Measurements from ENCODE around the gene PGD. TPM values are rescaled to one million over a fixed set of nuclear protein-coding genes. Genes with fewer than 3 reads are reported as not detected.

Gene PGD
- total RNA-seq, 1 experiment from 2014 or later = 291 TPM

GRCh38 chr1:10368194-10368593 is 30.7 kb upstream of the PGD start:
- Histone ChIP-seq H3K79me2 (ENCODE audit: insufficient read depth, low read length) (no peaks in the 10 kb centered on the region), H2BK120ac (ENCODE audit: low read depth, low read length, poor library complexity, severe bottlenecking) (no peak overlapping the region), H3K27ac (ENCODE audit: insufficient read length, low read depth, low read length) (no peak overlapping the region), H2BK12ac (ENCODE audit: insufficient read length, low read depth, low read length) (no peak overlapping the region), H3K9me3 (ENCODE audit: control insufficient read depth, low read depth, low read length) (no peaks in the 10 kb centered on the region), H3K4ac (ENCODE audit: low read depth, low read length) (no peak overlapping the region), H3K23me2 (ENCODE audit: insufficient read length, low read depth, low read length, poor library complexity, severe bottlenecking) (no peaks in the 10 kb centered on the region), H3K4me1 (ENCODE audit: insufficient read depth, low read length) (no peaks in the 10 kb centered on the region), H2BK20ac (ENCODE audit: low read depth, low read length, poor library complexity, severe bottlenecking) (no peak overlapping the region), H4K20me1 (ENCODE audit: control insufficient read depth, insufficient read depth, insufficient read length) (no peaks in the 10 kb centered on the region), H2AK5ac (ENCODE audit: insufficient read length, low read length) (no peak overlapping the region), H3K27me3 (ENCODE audit: insufficient read depth, low read length) (no peaks in the 10 kb centered on the region), H3K23ac (ENCODE audit: insufficient read length, low read depth, low read length) (no peak overlapping the region), H4K8ac (replicated peaks; ENCODE audit: insufficient read length, low read depth, low read length) (no peak overlapping the region), H3K14ac (ENCODE audit: insufficient read depth, low read length) (no peak overlapping the region), H3K79me1 (ENCODE audit: insufficient read depth, low read depth, low read length, poor library complexity, severe bottlenecking) (no peaks in the 10 kb centered on the region), H3K4me2 (ENCODE audit: insufficient read depth, insufficient read length, low read length) (no peak overlapping the region), H3T11ph (ENCODE audit: low read length) (no peak overlapping the region), H3K9ac (ENCODE audit: extremely low read depth, insufficient read length, low read length) (no peak overlapping the region), H3K18ac (ENCODE audit: insufficient read length, low read depth, low read length) (no peak overlapping the region), H2AFZ (ENCODE audit: low read length) (no peak overlapping the region), H2BK5ac (ENCODE audit: insufficient read length, low read length) (no peak overlapping the region), H4K91ac (ENCODE audit: insufficient read length, low read depth, low read length) (no peak overlapping the region), H4K5ac (ENCODE audit: insufficient read length, low read depth, low read length) (no peak overlapping the region), H3K56ac (ENCODE audit: insufficient read length, low read depth, low read length) (no peak overlapping the region), H2BK15ac (ENCODE audit: low read depth, low read length) (no peak overlapping the region; the same call in 1 of the 2 replicates)
- peak overlapping the region in 1 of 3 experiments; percentile 49; a peak in 2 of 7 replicates for H3K27ac Mint-ChIP-seq
- H3K27me3 Mint-ChIP-seq (ENCODE audit: low read depth) = no peaks in the 10 kb centered on the region
- H3K4me3 Mint-ChIP-seq = no peak overlapping the region
- H3K36me3 Mint-ChIP-seq (ENCODE audit: insufficient read depth in 1 of 3, low read depth in 3 of 3) = peaks cover 30 to 66% (median 55%) of the 10 kb centered on the region in 3 experiments
- no peaks in the 10 kb centered on the region for H3K4me1 Mint-ChIP-seq
- no CpG with 5 or more reads among the region's 6 CpGs for WGBS (ENCODE audit: extremely low coverage, insufficient read length, low lambda C conversion rate)
- TF ChIP-seq CTCF (conservative IDR thresholded peaks at IDR 0.05) = no peak
- DNase-seq = no peak
- no peaks in the 10 kb centered on the region for H3K9me3 Mint-ChIP-seq
